ENCODE data around the gene KIAA1958. TPM values are rescaled to one million over a fixed set of nuclear protein-coding genes. Genes with fewer than 3 reads are reported as not detected.

Gene KIAA1958
- total RNA-seq, 4 donors from 2014 or later: 1.3 to 4.0 (median 2.6) TPM

DNA sequence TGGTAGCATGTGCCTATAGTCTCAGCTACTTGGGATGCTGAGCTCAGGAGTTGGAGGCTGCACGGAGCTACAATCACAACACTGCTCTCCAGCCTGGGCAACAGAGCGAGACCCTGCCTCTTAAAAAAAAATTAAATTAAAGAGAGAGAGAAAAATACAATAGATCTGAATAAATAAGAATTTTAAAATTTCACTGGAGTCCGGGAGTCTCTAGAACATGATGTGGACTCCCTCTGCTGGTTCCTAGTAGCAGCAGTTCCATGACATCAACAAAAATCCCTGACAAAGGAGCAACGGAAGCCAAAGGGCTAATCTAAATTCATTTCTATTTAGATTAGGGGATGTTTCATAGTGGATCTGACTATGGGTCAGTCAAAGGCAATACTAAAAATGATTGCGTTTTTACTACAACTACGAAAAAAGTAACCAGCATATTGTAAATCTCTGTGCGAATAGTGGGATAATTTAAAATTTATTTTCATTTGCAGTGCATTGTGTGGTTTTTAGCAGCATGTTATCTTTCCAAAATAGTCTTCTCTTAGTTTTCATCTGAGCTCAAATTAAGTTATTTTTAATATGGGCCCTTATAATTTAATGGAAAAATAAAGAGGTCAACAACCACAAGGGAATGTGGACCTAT lies 224.5 kb downstream of the KIAA1958 start:
- no peak for ATAC-seq

DNA sequence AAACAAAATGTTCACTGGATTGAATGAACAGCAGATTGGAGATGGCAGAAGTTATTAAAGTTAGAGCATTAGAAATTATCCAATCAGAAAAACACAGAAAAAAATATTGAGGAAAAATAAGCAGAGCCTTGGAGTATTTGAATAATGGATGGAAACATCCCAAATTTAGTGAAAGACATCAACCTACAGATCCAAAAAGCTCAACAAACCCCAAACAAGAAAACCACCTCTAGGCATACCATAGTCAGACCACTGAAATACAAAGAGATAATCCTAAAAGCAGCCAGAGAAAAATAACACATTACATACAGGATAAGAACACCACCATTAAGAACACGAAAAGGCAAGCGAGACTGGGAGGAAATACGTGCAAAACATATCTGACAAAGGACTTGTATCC lies 226.1 kb downstream of the KIAA1958 start:
- TF ChIP-seq, protein P1, sequence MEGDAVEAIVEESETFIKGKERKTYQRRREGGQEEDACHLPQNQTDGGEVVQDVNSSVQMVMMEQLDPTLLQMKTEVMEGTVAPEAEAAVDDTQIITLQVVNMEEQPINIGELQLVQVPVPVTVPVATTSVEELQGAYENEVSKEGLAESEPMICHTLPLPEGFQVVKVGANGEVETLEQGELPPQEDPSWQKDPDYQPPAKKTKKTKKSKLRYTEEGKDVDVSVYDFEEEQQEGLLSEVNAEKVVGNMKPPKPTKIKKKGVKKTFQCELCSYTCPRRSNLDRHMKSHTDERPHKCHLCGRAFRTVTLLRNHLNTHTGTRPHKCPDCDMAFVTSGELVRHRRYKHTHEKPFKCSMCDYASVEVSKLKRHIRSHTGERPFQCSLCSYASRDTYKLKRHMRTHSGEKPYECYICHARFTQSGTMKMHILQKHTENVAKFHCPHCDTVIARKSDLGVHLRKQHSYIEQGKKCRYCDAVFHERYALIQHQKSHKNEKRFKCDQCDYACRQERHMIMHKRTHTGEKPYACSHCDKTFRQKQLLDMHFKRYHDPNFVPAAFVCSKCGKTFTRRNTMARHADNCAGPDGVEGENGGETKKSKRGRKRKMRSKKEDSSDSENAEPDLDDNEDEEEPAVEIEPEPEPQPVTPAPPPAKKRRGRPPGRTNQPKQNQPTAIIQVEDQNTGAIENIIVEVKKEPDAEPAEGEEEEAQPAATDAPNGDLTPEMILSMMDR (IDR thresholded peaks at IDR 0.05 in 4 of 5, conservative IDR thresholded peaks at IDR 0.05 in 1 of 5): no peak
- no peak for TF ChIP-seq POLR2A (IDR thresholded peaks at IDR 0.05)
- DNase-seq (no peak), ATAC-seq (no peak)
- Histone ChIP-seq H3K27me3 (no peaks in the 10 kb centered on the region), H3K27ac (no peak overlapping the region), H3K36me3 (no peaks in the 10 kb centered on the region), H3K4me1 (peaks cover 5 to 11% of the 10 kb centered on the region in 2 donors), H3K9me3 (no peaks in the 10 kb centered on the region), H3K4me3 (no peak overlapping the region)
- intact Hi-C loops (cut with DNase I; ENCODE audit: low total_unique reads) (loop anchor here (10.0 kb wide), 1 partner anchor 342 kb away; the partner anchor contains the start of gene ZFP37), in situ Hi-C loops (cut with MboI; ENCODE audit: low sequenced_read_pairs in 4 of 4) (no loop called here)

More for the DNA sequence above, 224.5 kb downstream of the KIAA1958 start:
- Histone ChIP-seq H3K9me3 (no peaks in the 10 kb centered on the region), H3K36me3 (no peaks in the 10 kb centered on the region), H3K4me1 (no peaks in the 10 kb centered on the region), H3K27ac (no peak overlapping the region), H3K4me3 (no peak overlapping the region), H3K27me3 (no peaks in the 10 kb centered on the region)
- no peak for DNase-seq
- intact Hi-C loops (cut with DNase I; ENCODE audit: low total_unique reads): loop anchor here (10.0 kb wide), 1 partner anchor 344 kb away; the partner anchor contains the start of gene ZFP37
- in situ Hi-C loops (cut with MboI; ENCODE audit: low sequenced_read_pairs in 4 of 4): no loop called here
- TF ChIP-seq, protein P1 (IDR thresholded peaks at IDR 0.05 in 4 of 5, conservative IDR thresholded peaks at IDR 0.05 in 1 of 5): no peak
- no peak for TF ChIP-seq POLR2A (IDR thresholded peaks at IDR 0.05)

DNA sequence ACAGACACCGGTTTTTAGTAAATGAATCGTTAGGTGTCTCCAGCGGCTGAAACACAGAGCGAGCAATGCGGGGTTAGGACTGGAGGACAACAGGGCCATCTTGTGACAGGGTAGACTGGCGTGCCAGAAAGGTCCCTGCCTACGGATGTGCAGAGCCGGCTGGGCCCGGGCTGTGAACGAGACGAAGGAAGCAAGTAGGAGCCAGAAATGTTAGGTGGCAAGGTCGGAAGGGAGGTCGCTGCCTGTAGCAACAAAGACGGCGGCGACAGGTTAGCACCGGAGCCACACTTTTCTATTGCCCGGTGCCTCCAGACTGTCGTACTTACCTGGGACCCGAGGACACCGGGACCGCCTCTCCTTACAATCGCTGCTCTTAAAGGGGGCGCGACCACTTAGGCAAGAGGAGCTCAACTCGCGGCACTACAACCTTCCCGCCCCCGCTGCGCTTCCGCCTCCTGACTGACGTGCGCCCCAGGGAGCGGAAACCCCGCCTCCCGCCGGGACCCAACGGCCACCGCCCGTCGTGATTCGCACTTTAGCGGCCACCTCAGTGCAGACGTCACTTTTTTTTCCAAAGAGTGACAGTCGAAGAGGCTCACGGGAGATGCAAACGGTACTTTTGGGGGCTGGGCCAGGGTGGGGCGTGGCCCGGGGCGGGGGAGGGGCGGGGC lies 231.2 kb downstream of the KIAA1958 start, which contains the start of gene INIP:
TSS of gene INIP (minus strand) at position 457 of the 671 bp plus-strand sequence. CDS start 1,632 bp downstream, outside the sequence.
- peaks cover 5 to 11% of the 10 kb centered on the region in 2 donors for H3K4me1 ChIP-seq
- no peaks in the 10 kb centered on the region for H3K27me3 ChIP-seq
- ATAC-seq (peak; percentile 99), DNase-seq (peak; percentile 91 to 94)
- H3K36me3 ChIP-seq: no peaks in the 10 kb centered on the region
- peak within 1 kb of the TSS; percentile 76 to 96 (median 84) for H3K4me3 ChIP-seq
- peak within 1 kb of the TSS; percentile 86 to 95 (median 90) for H3K27ac ChIP-seq
- peak; percentile 66 to 74 for TF ChIP-seq POLR2A (IDR thresholded peaks at IDR 0.05)
- TF ChIP-seq, protein P1 (IDR thresholded peaks at IDR 0.05 in 4 of 5, conservative IDR thresholded peaks at IDR 0.05 in 1 of 5): peak in 1 of 5 experiments; percentile 21
- intact Hi-C loops (cut with DNase I; ENCODE audit: low total_unique reads) (loop anchor here (1.0 to 10.0 kb wide), 8 partner anchors 33 to 433 kb away; partner anchors contain the start of genes HSDL2, KIAA1958, PTBP3 and SNX30), in situ Hi-C loops (cut with MboI; ENCODE audit: low sequenced_read_pairs in 4 of 4) (no loop called here)
- no peaks in the 10 kb centered on the region for H3K9me3 ChIP-seq

Other genes starting within 250 kb of the KIAA1958 start
- gene PTBP3, start 153.2 kb upstream of the KIAA1958 start, total RNA-seq: 10 to 100 TPM in 3 of 4 donors, 1 to 10 TPM in 1; 9.9 to 54.7 (median 18.7) TPM
- 100 to 1,000 TPM in 1 of 4 donors, 10 to 100 TPM in 3; 68.9 to 106 (median 93.5) TPM for gene HSDL2, start 106.7 kb upstream of the KIAA1958 start, total RNA-seq
- 10 to 100 TPM in 1 of 4 donors, 1 to 10 TPM in 3; 6.0 to 13.4 (median 7.8) TPM for gene INIP, start 231.3 kb downstream of the KIAA1958 start, total RNA-seq

Data from gastrocnemius medialis (tissue), 4 donors.